Epithelial cell of proximal tubule (primary cell): ENCODE data around the gene RASGEF1C. TPM values are rescaled to one million over a fixed set of nuclear protein-coding genes. Genes with fewer than 3 reads are reported as not detected.

Experiments
- DNase-seq: peaks from one replicate; pipeline ENCODE4 v3.0.0-alpha.2; 2011; ENCODE audit warnings: low read depth
- H3K4me3 ChIP-seq: 2 replicates; pipeline ENCODE4 v1.5.1; 2011; ENCODE audit warnings: low read depth, mild to moderate bottlenecking, low read length
- CTCF ChIP-seq: conservative IDR thresholded peaks from 2 replicates; pipeline ENCODE4 v1.5.1; 2012; ENCODE audit warnings: low read depth, mild to moderate bottlenecking, low read length
- total RNA-seq: library from RNA; depleted of rRNA; stranded (reverse); fragments of >200 nt; gene quantifications from 2 replicates; pipeline ENCODE4 v1.2.3, GENCODE V29; 2015

RASGEF1C gene
- total RNA-seq, 1 donor from 2014 or later = not detected

GRCh38 chr5:180098526-180098925, 110.5 kb downstream of the RASGEF1C start:
- H3K4me3 ChIP-seq = no peak overlapping the region
- no peak for DNase-seq
- no peak for TF ChIP-seq CTCF

GRCh38 chr5:180097926-180098325, 111.1 kb downstream of the RASGEF1C start:
- H3K4me3 ChIP-seq = no peak overlapping the region
- DNase-seq = no peak
- no peak for TF ChIP-seq CTCF

- no peak for DNase-seq
- TF ChIP-seq CTCF = no peak
- H3K4me3 ChIP-seq = no peak overlapping the region
Observed at GRCh38 chr5:180097163-180097894, 111.7 kb downstream of the RASGEF1C start.

- TF ChIP-seq CTCF = no peak
- H3K4me3 ChIP-seq = no peak overlapping the region
- no peak for DNase-seq
Observed at GRCh38 chr5:180096616-180097015, 112.4 kb downstream of the RASGEF1C start.

GRCh38 chr5:180095545-180095944, 113.5 kb downstream of the RASGEF1C start:
- no peak overlapping the region for H3K4me3 ChIP-seq
- no peak for TF ChIP-seq CTCF
- DNase-seq = no peak

- no peak overlapping the region for H3K4me3 ChIP-seq
- no peak for TF ChIP-seq CTCF
- DNase-seq = no peak
Observed at GRCh38 chr5:180093651-180094382, 115.2 kb downstream of the RASGEF1C start.

- no peak for TF ChIP-seq CTCF
- DNase-seq = no peak
- no peak overlapping the region for H3K4me3 ChIP-seq
Observed at GRCh38 chr5:180093241-180093640, 115.8 kb downstream of the RASGEF1C start.
